CD4-positive, alpha-beta T cell (primary cell): ENCODE measurements around the gene ANKRD49. TPM values are rescaled to one million over a fixed set of nuclear protein-coding genes. Genes with fewer than 3 reads are reported as not detected.

Experiments used
- ATAC-seq: fragments of 200-7000 bp; cut with Tn5 transposase; one replicate; pipeline ENCODE4 v1.10.0; 2022; ENCODE audit warnings: mild to moderate bottlenecking; ENCODE audit not compliant: poor library complexity
- CTCF ChIA-PET: fragments of 350-600 bp; sonication (Branson Sonifier 250); formaldehyde crosslinking; loops from one replicate; lab custom pipeline; 2021; ENCODE audit warnings: antibody characterized with exemption, inconsistent platforms; lab: Charles Lee
- POLR2A ChIA-PET: fragments of 350-600 bp; sonication (Branson Sonifier 250); formaldehyde crosslinking; loops from one replicate; lab custom pipeline; 2021; ENCODE audit warnings: antibody characterized with exemption, inconsistent platforms; lab: Charles Lee
- DNase-seq, 14 experiments: peaks; one replicate each; pipeline ENCODE4 v3.0.0-alpha.2; 2013 to 2020; ENCODE audit warnings: mixed read lengths in 2 of 14
- H3K27ac ChIP-seq, 2 donors: one replicate each; pipeline versions ENCODE4 v1.5.1 to v1.7.0; 2013; ENCODE audit warnings: low read length in 2 of 2, low read depth in 1 of 2, mild to moderate bottlenecking in 1 of 2
- H3K27me3 ChIP-seq, 2 experiments: 1 replicate in 1 of 2; 2 replicates in 1 of 2; pipeline versions ENCODE4 v1.6.1 to v1.7.0; 2013; ENCODE audit warnings: low read length in 2 of 2, control low read depth in 1 of 2, mild to moderate bottlenecking in 1 of 2, moderate library complexity in 1 of 2; ENCODE audit not compliant: insufficient read depth in 2 of 2, control insufficient read depth in 1 of 2
- H3K36me3 ChIP-seq: one replicate; pipeline ENCODE4 v1.6.1; 2013; ENCODE audit warnings: low read length, control low read depth; ENCODE audit not compliant: insufficient read depth
- H3K4me1 ChIP-seq: one replicate; pipeline ENCODE4 v1.6.1; 2013; ENCODE audit warnings: low read length, control low read depth; ENCODE audit not compliant: insufficient read depth
- H3K4me3 ChIP-seq: one replicate; pipeline ENCODE4 v1.5.1; 2013; ENCODE audit warnings: mild to moderate bottlenecking, low read length, moderate library complexity
- H3K9me3 ChIP-seq, 2 experiments: 1 replicate in 1 of 2; 2 replicates in 1 of 2; pipeline versions ENCODE4 v1.6.1 to v1.7.0; 2013; ENCODE audit warnings: low read length in 2 of 2, mild to moderate bottlenecking in 2 of 2, control low read depth in 1 of 2, moderate library complexity in 1 of 2; ENCODE audit not compliant: control insufficient read depth in 1 of 2, insufficient read depth in 1 of 2
- H3K27ac Mint-ChIP-seq: one replicate; pipeline ENCODE4 v1.8.0; 2020; ENCODE audit warnings: mixed read lengths
- H3K27me3 Mint-ChIP-seq: one replicate; pipeline ENCODE4 v1.8.0; 2021; ENCODE audit warnings: mixed read lengths
- H3K36me3 Mint-ChIP-seq: one replicate; pipeline ENCODE4 v1.8.0; 2021; ENCODE audit warnings: low read depth, mixed read lengths
- H3K4me1 Mint-ChIP-seq: one replicate; pipeline ENCODE4 v1.8.0; 2021; ENCODE audit warnings: low read depth, mixed read lengths
- H3K4me3 Mint-ChIP-seq: one replicate; pipeline ENCODE4 v1.8.0; 2020; ENCODE audit warnings: mild to moderate bottlenecking, mixed read lengths
- H3K9me3 Mint-ChIP-seq: one replicate; pipeline ENCODE4 v1.8.0; 2020; ENCODE audit warnings: mixed read lengths
- CTCF ChIP-seq: fragments of 200-600 bp; IDR thresholded peaks from one replicate; pipeline ENCODE4 v1.8.0; 2022; ENCODE audit warnings: antibody characterized with exemption, mild to moderate bottlenecking
- intact Hi-C, 2 experiments: fragments of 100-400 bp; cut with DNase I in 1 of 2; cut with micrococcal nuclease in 1 of 2; formaldehyde crosslinking; loops; one replicate each; pipeline versions ENCODE4 v1.15.1 to v1.9.0; 2023 to 2025; cut with DNase I, micrococcal nuclease
- total RNA-seq, 174 experiments: library from RNA in 2 of 174; stranded (reverse) in 2 of 174; gene quantifications; one replicate each; pipeline ENCODE4 v1.2.3 and lab custom pipeline; 2021 to 2026

ANKRD49 gene
- total RNA-seq, 2 experiments from 2014 or later, result 54.4 to 56.4 TPM

GRCh38 chr11:94457118-94458029, 36.4 kb upstream of the ANKRD49 start:
- Mint-ChIP-seq H3K4me3 (no peak overlapping the region), H3K36me3 (peaks cover 82% of the 10 kb centered on the region), H3K27ac (no peak overlapping the region), H3K9me3 (no peaks in the 10 kb centered on the region), H3K27me3 (no peaks in the 10 kb centered on the region), H3K4me1 (no peaks in the 10 kb centered on the region)
- no peak for TF ChIP-seq CTCF
- ATAC-seq (no peak), DNase-seq (no peak)
- H3K27ac ChIP-seq, result no peak overlapping the region
- no peaks in the 10 kb centered on the region for H3K4me1 ChIP-seq
- CTCF ChIA-PET, result no interaction called here
- no peaks in the 10 kb centered on the region for H3K27me3 ChIP-seq
- POLR2A ChIA-PET, result no interaction called here
- intact Hi-C loops, result no loop called here
- H3K4me3 ChIP-seq, result no peak overlapping the region
- H3K9me3 ChIP-seq, result no peaks in the 10 kb centered on the region
- H3K36me3 ChIP-seq, result peaks cover 30% of the 10 kb centered on the region

DNA sequence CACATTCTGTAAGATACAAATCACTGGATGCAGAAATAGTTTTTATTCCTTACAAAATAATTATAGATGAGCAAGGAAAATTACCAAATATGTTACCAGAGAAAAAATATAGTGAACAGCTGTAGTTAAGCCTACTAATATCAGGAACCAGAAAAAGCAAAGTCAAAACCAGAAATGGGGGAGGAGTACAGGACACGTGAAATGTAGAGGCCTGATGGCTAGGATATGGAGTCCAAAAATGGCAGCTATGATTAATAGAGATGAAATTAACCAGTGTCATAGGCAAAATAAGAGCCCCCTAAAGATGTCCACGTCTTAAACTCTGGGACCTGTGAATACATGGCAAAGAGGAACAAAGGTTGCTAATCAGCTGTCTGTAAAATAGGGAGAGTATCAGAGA, 34.2 kb upstream of the ANKRD49 start:
- CTCF ChIA-PET, result interaction anchor here (1.5 kb wide), 1 partner anchor 9 kb away, joined by 3 read pairs; no protein-coding TSS in a partner anchor

GRCh38 chr11:94469416-94469815, 24.4 kb upstream of the ANKRD49 start:
- Histone ChIP-seq H3K9me3 (no peaks in the 10 kb centered on the region), H3K27me3 (no peaks in the 10 kb centered on the region), H3K4me3 (no peak overlapping the region), H3K27ac (no peak overlapping the region), H3K4me1 (no peaks in the 10 kb centered on the region), H3K36me3 (peaks cover 49% of the 10 kb centered on the region)
- no peaks in the 10 kb centered on the region for H3K27me3 Mint-ChIP-seq
- H3K27ac Mint-ChIP-seq, result no peak overlapping the region
- H3K4me3 Mint-ChIP-seq, result no peak overlapping the region
- intact Hi-C loops, result no loop called here
- no peak for TF ChIP-seq CTCF
- DNase-seq (no peak), ATAC-seq (no peak)
- H3K4me1 Mint-ChIP-seq, result peaks cover 8% of the 10 kb centered on the region
- CTCF ChIA-PET, result no interaction called here
- peaks cover 91% of the 10 kb centered on the region for H3K36me3 Mint-ChIP-seq
- H3K9me3 Mint-ChIP-seq, result no peaks in the 10 kb centered on the region
- POLR2A ChIA-PET, result no interaction called here

More for the DNA sequence above, 34.2 kb upstream of the ANKRD49 start:
- DNase-seq (no peak), ATAC-seq (no peak)
- H3K27me3 ChIP-seq, result no peaks in the 10 kb centered on the region
- Mint-ChIP-seq H3K4me1 (no peaks in the 10 kb centered on the region), H3K27me3 (no peaks in the 10 kb centered on the region), H3K4me3 (no peak overlapping the region), H3K27ac (no peak overlapping the region), H3K9me3 (no peaks in the 10 kb centered on the region), H3K36me3 (peaks cover 86% of the 10 kb centered on the region)
- intact Hi-C loops, result no loop called here
- POLR2A ChIA-PET, result no interaction called here
- no peaks in the 10 kb centered on the region for H3K4me1 ChIP-seq
- no peaks in the 10 kb centered on the region for H3K9me3 ChIP-seq
- H3K27ac ChIP-seq, result no peak overlapping the region
- peaks cover 32% of the 10 kb centered on the region for H3K36me3 ChIP-seq
- H3K4me3 ChIP-seq, result no peak overlapping the region
- no peak for TF ChIP-seq CTCF
